Measurements from ENCODE around the gene PTPRT.

Gene PTPRT

DNA sequence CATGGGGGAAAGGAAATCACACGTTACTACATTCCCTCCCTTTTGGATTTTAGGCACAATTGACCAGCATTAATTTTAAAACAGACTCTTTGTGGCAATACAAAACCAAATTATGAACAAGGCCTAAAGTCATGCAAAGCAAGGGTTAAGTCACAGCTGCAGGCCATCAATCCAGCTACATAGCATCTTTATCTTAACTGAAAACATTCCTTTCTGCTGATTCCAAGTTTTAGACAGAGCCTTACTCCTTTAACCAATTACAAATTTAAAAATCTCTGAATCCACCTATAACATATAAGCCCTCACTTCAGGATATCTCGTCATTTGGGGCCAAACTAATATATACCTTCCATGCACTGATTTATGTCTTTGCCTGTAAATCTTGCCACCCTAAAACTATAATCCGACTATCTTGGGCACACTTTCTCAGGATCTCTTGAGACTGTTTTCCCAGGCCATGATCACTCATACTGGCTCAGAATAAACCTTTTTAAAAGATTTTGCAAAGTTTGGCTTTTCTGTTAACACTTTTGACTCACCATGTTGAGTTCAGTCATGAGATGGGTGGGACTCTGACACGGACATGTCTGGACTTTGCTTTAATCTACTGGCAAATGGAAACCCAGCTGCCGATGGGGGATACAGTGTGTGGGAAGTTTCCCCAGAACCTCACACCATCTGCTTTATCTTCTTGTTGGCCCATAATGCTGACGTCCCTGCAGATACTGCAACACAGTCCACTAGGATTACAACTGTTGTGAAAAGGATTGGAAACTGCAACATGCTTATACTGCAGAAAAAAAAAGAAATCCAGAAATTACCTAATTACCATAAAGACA lies 757.0 kb downstream of the PTPRT start:
- no peak for DNase-seq

DNA sequence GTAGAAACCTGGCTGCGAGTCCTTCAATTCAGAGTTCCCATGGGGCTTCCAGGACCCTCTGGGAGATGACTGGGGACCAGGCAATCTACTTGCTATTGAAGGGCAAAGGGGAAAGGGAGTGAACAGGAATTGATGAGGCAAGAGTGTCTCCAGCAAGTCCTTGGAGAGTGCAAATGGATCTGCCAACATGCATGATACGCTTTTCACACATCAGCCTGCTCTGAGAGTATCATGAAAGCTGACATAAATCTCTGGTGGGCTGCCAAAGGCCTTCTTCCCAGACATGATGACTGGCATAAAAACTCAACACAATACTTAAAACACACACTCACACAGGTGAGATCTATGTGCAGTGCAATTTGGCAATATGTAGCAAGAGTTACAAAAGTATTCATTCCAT lies 759.1 kb downstream of the PTPRT start:
- no peak for DNase-seq

DNA sequence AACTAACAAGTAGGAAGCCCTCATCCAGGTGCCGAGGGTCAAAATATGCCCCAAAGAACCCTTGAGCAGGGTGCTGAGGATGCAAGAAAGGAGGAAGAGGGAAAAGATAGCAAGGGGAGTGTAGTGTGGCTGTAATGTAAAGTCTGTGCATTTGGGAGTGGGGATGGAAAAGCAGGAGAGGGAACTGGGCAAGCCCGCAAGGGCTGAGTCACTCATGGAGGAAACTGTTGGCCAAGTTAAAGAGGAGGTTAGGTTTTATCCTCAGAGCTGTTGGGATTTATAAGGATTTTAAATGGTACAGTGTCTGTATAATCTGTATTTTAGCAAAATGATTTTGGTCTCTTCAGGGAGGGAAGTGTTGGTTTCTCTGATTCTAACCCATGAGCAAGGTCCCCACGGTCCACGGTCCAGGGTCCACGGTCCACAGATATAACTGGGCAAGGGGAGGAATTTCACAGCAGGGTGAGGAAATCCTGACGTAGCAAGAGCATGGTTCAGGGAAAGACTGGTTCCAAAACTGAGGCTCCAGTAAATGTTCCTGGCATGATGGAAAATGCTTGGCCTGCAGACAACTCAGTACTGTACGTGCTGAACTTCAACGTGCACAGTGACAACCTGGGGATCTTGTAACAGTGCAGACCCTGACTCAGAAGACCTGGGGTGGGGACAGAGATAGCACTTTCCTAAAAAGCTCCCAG lies 759.8 kb downstream of the PTPRT start:
- DNase-seq = no peak

DNA sequence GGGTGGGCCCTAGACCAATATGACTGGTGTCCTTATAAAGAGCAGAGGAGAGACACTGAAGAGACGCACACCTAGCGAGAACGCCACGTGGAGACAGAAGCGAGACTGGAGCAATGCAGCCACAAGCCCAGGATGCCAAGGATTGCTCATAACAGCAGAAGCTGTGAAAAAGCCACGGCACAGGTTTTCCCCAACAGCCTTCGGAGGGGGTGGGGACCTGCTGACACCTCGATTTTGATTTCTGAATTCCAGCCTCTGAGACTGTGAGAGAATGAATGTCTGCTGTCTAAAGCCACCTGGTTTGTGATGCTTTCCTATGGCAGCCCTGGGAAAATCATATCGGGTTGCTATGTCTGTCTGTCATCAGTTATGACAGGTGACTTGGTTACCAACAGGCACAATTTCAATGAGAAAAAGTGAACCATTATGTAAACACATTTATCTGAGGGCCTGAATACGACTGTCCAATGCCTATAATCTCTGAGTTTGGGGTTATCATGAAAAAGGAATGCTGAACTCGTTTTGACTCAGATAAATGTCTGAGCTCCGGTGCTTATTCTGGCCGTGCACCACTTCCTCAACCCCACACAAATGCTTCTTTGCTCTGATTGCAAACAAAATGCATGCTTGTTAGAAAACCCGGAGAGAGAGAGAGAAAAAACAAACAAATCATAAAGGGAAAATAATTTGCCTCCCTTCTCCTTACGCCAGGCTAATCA lies 769.7 kb downstream of the PTPRT start:
- DNase-seq = no peak

DNA sequence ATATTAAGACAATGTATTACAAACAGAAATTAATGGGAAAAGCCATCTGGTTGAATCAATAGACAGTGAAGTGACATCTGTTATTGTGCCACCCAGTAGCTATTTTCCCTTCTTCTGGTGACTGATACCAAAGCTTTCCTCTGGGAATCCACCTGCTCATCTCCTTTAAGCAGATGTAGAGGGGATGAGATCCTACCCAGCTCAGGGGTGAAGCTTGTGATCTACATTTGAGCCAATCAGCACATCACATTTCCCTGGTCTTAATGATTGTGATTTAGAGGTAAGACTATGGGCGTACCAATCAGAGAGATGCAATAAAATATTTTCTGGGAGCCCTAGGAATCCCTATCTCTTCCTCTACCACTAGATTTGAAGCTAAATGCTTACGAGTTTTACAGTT lies 782.9 kb downstream of the PTPRT start:
- DNase-seq = no peak

DNA sequence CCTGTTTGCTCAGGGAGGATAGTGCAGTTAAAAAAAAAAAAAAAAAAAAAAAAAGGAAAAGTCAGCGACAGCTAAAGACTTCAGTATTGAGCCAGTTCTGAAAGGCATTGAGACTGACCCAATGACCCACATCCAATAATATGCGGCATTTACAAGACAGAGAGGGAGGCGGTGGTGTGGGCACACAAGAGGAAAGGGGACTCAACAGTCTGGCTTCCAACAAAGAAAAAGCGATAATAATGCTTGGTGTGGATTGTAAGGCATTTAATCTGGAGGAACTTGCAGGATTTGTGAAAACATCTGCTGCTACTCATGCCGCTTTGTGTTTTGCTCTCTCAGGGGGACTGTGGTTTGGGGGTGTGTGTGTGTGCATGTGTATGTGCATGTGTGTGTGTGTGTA lies 787.3 kb downstream of the PTPRT start:
- no peak for DNase-seq

DNA sequence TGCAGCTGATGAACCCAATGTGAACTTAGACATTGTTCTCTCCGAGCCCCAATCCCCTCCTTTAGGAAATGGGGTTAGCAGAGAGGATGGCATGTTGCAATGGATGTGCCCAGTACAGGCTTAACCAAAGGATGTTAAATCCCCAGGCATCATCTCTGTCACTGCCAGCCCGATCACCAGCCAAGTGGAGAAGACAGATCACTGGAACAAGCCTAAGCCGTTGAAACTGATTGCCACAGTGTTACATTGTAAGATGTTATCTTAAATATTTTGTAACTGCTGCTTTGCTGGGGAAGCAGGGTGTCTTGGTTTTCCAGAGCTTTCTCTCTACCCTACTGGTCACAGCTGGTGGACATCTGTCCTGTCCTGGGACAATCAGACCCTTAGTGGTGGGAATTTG lies 788.1 kb downstream of the PTPRT start:
- DNase-seq = no peak

DNA sequence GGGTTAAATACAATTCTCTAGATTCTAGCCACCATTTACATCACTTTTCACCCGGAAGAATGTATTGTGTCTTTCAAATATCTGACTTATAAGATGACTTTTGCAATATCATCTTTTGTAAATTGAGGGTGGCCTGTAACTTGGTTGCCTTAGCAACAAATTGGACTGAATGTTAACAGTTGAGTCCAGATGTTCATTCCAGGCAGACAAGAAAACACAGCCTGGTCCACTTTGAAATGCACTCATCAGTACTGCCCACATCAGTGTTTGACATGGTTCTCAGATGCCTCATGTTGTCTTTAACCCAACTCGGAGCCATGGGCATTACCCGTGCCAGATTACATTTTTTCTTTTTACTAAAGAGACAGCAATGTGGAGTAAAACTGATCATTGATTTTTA lies 789.9 kb downstream of the PTPRT start:
- DNase-seq = no peak

DNA sequence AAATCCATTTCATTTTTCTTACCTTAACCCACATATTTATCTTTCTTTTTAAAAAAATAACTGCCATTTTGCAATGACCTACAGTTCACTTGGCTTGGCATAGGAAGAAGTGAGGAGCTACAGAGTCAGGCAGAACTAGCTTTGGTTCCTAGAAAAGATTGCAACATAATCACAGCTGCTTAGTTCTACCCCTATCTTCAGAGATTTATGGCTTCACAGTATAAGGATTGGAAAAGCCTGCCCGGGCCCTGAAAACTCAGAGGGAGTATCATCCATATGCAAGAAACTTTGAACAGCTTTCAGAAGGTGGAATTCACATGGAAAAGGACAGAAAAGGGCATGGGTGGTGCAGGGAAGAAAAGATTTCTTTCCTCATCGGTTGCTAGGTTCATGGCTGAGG lies 797.3 kb downstream of the PTPRT start:
- DNase-seq = no peak

DNA sequence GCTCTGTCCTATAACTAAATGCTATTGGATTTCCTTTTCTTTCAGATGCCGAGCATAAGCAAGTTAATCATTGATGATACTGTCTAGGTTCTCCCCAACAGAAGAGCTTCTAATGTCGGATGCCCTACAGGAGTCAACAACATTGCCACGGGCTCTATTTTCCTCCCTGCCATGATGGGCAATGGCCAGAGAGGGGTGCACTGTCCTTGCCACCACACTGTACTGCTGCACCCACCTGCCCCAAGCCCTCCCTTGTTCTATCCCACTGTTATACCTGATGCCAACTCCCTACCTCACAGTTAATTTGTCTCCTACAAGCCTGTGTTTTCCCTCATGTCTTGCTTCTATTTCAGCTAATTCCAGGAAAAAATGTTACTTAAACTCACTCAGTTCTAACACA lies 797.9 kb downstream of the PTPRT start:
- no peak for DNase-seq

DNA sequence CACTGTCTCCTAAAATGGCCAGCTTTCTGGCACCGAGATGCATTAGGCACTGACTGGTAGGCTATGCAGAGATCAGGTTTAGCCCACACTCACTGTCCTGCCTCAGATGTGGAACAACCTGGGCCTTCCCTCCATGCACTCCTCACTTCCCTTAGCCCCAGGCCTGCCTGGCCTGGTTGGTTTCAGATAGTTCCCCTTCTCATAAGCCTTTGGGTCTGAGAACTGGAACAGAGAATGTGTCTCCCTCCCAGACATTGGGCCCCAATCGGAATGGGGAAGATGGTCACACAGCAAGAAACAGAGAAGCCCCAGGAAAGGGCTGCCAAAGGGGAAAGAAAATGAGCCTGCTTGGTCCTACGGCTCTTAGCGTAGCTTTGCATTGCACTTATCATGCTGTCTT lies 809.4 kb downstream of the PTPRT start:
- DNase-seq = no peak

DNA sequence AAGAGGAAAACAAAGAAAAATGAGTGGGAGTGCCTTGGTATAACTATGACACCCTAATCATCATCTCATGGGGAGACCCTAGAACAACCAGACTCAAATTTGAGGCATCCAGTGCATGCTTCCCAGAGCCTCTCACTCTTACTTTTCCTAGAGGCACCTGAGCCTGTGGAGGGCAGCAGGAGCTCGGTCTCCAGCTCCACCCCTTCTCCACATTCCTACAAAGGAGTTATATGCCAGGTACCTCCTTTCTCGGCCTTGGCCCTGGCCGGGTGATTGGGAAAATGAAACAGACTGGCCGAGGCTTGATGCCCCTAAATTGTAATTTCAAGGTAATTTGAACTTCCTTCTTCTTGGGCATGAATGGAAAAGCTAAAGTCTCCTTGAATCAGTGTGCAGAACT lies 810.3 kb downstream of the PTPRT start:
- no peak for DNase-seq

DNA sequence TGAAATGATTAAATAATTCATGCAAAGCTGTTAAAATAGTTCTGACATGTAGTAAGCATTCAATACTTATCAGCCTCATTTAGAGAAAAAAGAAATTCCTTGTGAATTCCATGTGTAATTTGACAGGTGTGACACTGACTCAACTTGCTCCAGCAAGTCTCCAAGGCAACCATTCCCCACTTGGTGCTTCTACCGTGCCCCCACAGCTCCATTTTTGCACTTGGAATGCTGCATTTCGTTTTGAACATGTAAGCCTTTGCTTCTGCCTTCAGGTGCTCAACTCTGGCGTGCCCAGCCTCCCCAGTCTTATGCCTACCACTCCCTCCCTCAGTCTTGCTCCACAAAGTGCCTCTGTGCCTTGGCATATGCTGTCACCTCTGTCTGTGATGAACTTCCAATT lies 810.9 kb downstream of the PTPRT start:
- DNase-seq = no peak

DNA sequence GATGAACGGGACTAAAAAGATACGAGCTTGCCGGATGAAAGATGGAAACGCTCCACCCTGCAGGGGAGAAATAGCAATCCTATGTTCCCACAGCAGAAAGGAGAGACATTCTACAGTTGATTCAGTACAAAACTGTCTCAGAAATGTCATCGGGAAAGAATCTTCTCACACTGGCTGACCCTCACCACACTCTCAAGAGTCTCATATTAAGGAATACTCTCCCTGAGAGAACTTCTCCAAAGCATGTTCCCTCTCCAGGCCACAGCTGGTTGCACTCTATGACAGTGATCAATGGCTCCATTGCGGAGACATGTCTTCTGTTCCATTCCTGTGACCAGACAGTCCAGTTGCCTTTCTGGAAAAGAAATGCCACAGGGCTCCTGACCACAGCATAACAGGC lies 813.6 kb downstream of the PTPRT start:
- no peak for DNase-seq

DNA sequence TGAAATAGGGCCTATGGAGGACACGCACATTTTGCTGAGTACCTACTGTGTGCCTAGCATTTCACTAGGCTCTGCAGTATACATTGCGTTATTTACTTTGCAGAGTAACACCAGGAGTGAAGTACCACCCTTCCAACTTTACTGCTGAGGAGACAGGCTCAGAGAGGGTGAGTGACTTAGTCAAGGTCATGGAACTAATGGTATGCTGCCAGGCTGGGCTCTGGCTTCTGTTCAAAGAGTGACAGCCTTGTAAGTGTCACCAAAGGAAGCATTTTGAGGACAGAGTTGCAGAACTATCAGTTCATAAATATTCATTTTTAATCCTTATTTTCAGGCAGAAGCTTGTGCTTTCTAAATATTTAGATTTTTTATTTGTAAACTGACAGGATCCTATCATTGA lies 816.7 kb downstream of the PTPRT start:
- no peak for DNase-seq

DNA sequence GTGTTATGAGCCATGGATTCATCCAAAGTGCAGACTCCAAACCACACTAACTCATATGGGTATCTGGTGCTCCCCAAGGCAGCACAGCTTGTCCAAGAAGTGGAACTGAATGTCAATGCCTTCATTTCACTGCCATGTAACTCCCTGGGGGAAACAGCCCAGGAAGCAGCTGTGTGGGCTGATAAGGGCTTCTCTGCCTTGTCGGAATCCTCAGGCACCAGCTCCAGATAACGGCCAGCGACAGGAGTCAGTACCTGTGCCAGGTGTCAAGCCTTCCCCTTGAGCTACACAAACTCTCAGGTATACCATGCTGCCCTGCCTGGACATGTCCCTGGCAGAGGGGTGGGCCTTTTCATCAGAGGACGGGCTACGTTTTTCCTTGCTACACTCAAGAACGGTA lies 819.6 kb downstream of the PTPRT start:
- DNase-seq = no peak

DNA sequence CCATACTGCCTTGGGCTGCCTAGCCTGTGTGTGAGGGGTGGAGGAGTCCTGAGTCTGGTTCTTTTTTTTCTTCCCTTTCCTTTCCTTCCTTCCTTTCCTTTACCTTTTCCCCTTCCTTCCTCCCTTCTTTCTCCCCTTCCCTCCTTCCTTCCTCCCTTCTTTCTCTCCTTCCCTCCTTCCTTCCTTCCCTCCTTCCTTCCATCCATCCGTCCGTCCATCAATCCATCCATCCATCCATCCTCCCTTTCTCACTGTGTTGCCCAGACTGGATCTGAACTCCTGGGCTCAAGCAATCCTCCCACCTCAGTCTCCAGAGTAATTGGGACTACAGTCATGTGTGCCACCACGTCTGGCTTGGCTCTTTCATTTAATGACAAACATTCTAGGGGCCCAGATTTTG lies 820.8 kb downstream of the PTPRT start:
- DNase-seq = no peak

DNA sequence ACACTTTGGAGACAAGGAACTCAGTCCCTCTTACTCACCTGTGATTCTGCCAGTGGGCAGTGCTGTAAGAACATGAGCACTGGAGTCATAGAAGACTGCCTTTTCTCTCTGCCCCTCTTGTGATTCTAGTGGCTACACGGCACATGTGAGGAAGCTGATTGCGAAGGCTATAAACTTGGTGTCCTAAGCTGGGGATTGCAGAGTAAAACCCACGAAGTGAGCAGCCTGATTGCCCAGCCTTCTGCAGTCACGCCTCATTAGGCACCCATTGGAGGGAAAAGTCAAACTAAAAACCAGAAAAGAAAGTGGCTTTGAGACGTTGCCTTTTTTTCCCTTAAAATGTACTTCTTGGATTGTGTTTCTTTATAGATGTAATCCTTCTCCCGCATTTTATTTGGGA lies 823.1 kb downstream of the PTPRT start:
- DNase-seq = no peak

DNA sequence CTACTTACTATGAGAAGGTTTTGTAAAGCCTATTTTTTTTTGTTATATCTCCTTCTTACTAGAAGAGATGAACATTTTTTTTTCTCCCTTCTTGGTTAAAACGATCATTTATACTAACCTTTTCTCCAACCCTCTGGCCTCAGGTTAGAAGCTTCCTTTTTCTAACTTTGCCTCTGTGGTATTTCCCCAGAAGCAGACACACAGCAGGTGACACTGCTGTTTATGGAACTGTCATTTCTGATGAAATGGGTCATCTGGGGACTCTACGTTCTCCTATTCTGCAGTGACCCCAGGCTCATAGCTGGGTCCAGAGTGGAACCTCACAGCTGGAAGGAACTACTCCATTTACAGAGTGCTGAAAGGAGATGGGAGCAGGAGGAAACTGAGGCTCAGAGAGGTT lies 825.3 kb downstream of the PTPRT start:
- DNase-seq = no peak

DNA sequence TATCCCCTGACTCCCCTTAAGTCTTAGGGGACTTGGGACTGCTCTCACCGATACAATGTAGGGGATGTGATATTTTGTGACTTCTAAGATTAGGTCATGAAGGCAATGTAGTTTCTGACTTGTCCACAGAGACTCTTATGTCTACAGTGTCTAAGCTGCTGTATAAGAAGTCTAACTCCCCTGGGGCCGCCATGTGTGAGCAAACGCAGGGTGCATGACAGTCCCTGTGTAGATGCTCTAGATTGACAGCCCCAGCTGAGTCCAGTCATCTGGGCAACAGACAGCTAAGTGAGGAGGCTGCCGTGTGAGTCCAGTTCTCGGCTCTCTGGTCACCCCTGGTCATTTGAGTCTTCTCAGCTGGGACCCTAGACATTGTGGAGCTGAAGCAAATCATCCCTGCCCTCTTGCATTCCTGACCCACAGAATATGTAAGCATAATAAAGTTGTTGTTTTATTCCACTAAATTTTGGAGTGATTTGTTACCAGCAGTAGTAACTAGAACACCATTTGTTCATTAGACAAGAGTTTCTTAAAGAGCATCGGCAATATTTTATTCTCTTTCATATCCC lies 828.2 kb downstream of the PTPRT start:
- DNase-seq = no peak

DNA sequence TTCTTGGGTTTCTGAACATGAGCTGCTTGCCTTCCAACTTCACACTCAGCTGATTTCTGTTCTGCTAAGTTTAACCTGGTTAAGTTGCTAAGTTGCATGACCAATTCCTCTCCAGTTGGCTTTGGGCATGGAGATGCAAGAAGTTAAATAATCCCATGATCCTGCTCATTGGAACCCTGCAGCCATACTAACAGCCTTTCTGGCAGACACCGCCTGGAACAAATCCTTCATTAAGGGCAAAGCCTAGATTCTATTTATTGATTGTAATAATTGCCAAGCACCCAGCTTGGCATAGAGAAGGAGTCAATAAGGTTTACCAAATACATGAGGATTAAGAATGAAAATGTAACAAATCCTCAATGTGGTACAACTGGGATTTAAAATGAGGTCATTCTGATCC lies 829.1 kb downstream of the PTPRT start:
- no peak for DNase-seq

DNA sequence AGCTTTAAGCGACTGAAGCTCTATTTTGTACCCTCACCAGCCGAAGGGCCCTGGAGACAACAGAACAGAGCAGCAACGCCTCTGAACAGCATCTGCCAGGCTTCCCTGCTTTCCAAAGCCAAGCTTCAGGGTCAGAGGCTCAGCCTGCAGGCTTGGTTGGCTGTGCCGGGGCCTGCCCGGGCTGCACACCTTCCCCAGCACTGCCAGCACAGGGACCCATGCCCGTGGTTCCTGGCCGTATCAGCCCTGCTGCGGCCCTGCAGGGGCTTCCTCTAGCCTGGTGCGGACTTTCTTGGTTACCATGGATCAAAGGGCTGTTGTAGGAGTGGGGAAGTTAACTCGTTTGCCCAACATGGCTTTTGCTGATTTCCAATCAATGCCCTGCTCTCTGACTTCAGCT lies 830.1 kb downstream of the PTPRT start:
- DNase-seq = no peak

DNA sequence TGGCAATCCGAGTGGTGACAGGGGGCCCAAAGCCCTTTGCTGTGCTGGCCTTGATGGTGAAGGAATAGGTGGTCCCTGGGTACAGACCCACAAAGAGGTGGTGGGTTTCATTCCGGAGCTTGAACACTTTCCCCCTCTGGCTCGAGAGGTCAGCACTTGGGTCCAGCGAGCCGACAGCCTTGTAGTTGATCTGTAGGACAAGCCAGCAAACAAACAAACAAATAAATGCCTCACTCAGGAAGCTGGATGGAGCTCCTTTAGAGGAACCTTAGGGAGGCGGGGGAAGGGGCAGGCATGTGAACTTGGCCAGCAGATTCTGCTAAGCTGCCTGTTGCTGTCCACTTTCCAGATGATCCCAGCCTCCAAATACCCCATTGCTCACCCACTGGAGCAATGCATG lies 837.6 kb downstream of the PTPRT start:
- DNase-seq = no peak

DNA sequence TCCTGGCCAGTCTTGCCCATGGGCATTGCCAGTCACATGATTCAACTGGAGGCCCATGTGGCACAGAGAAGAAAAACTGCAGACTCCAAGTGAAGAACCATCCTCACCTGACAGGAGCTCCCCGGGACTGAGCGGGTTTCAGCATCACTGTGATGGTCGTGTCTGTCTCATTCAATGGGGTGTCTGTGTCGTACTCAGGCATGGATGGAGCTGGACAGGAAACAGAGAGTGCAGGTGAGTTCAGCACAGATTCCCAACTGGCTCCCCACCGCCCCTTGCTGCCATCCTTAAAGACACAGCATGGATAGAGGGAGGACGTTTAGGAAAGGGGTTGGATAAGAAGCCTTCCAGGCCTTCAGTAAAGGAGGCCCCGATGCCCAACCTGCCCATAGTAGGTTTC lies 839.2 kb downstream of the PTPRT start:
- DNase-seq = no peak
